ENCODE data around the gene TMEM131L. TPM values are rescaled to one million over a fixed set of nuclear protein-coding genes. Genes with fewer than 3 reads are reported as not detected.
A peak's percentile ranks its signal among the peaks of the same experiment; 100 is the strongest.
"Not testable (repeated sequence)": the region's sequence is repeated elsewhere in the genome, so short reads cannot be mapped to it uniquely, and the experiment has no call there.

TMEM131L gene
- total RNA-seq (ENCODE audit: insufficient read depth, low replicate concordance), result 48.2 TPM

- peak; percentile 69 for DNase-seq (ENCODE audit: low spot score)
Observed at GRCh38 chr4:153466081-153466948, at the start of gene TMEM131L. TMEM131L (plus strand) TSS chr4:153466360; CDS start chr4:153466398, 38 bp downstream.

- not testable (repeated sequence) for DNase-seq (ENCODE audit: low spot score)
Observed at GRCh38 chr4:153416456-153416855, 49.7 kb upstream of the TMEM131L start.

GRCh38 chr4:153418121-153418520 is 48.0 kb upstream of the TMEM131L start:
- DNase-seq (ENCODE audit: low spot score), result no peak

- DNase-seq (ENCODE audit: low spot score), result no peak
Observed at GRCh38 chr4:153418558-153418957, 47.6 kb upstream of the TMEM131L start.

GRCh38 chr4:153419029-153419428 is 47.1 kb upstream of the TMEM131L start:
- no peak for DNase-seq (ENCODE audit: low spot score)

GRCh38 chr4:153419673-153420278 is 46.4 kb upstream of the TMEM131L start:
- no peak for DNase-seq (ENCODE audit: low spot score)

- DNase-seq (ENCODE audit: low spot score), result no peak
Observed at GRCh38 chr4:153420361-153420760, 45.8 kb upstream of the TMEM131L start.

- DNase-seq (ENCODE audit: low spot score), result no peak
Observed at GRCh38 chr4:153421941-153422340, 44.2 kb upstream of the TMEM131L start.

- DNase-seq (ENCODE audit: low spot score), result no peak
Observed at GRCh38 chr4:153426207-153426885, 39.8 kb upstream of the TMEM131L start.

GRCh38 chr4:153427363-153428071 is 38.6 kb upstream of the TMEM131L start:
- peak; percentile 11 for DNase-seq (ENCODE audit: low spot score)

- DNase-seq (ENCODE audit: low spot score), result peak; percentile 86
Observed at GRCh38 chr4:153428941-153429475, 37.2 kb upstream of the TMEM131L start.

- peak; percentile 38 for DNase-seq (ENCODE audit: low spot score)
Observed at GRCh38 chr4:153432965-153433753, 33.0 kb upstream of the TMEM131L start.

GRCh38 chr4:153433754-153434105 is 32.4 kb upstream of the TMEM131L start:
- DNase-seq (ENCODE audit: low spot score), result no peak

- no peak for DNase-seq (ENCODE audit: low spot score)
Observed at GRCh38 chr4:153434190-153434589, 32.0 kb upstream of the TMEM131L start.

GRCh38 chr4:153438916-153439756 is 27.0 kb upstream of the TMEM131L start:
- DNase-seq (ENCODE audit: low spot score), result no peak

- DNase-seq (ENCODE audit: low spot score), result no peak
Observed at GRCh38 chr4:153439831-153440230, 26.3 kb upstream of the TMEM131L start.

GRCh38 chr4:153440475-153440874 is 25.7 kb upstream of the TMEM131L start:
- DNase-seq (ENCODE audit: low spot score), result no peak

GRCh38 chr4:153447175-153447905 is 18.8 kb upstream of the TMEM131L start:
- peak; percentile 44 for DNase-seq (ENCODE audit: low spot score)
